Measurements from ENCODE around the gene C1D. TPM values are rescaled to one million over a fixed set of nuclear protein-coding genes. Genes with fewer than 3 reads are reported as not detected.

The C1D gene
- total RNA-seq, 2 experiments from 2014 or later = 19.1 to 36.3 TPM

- H4K20me1 ChIP-seq (ENCODE audit: insufficient read depth, low read length) = peaks cover 17% of the 10 kb centered on the region; the same call in 1 of the 2 replicates
- CTCF ChIA-PET (ENCODE audit: unreplicated experiment) = no interaction called here
- H3K4me1 ChIP-seq (ENCODE audit: insufficient read depth, low read length, poor library complexity, severe bottlenecking) = no peaks in the 10 kb centered on the region
These were observed 9.9 kb downstream of the C1D start for GRCh38 chr2:68052717-68053422.

GRCh38 chr2:68050353-68050752 lies 12.5 kb downstream of the C1D start:
- Histone ChIP-seq H3K9me2 (ENCODE audit: insufficient read depth, low read length) (no peaks in the 10 kb centered on the region), H3K79me2 (ENCODE audit: insufficient read depth, low read depth, low read length) (peaks cover 89% of the 10 kb centered on the region), H3K4me2 (ENCODE audit: low read length) (no peak overlapping the region), H3K36me3 (ENCODE audit: insufficient read depth, low read length) (peaks cover 19% of the 10 kb centered on the region; the same call in 1 of the 2 replicates), H3K27ac (ENCODE audit: low read depth, low read length, poor library complexity, severe bottlenecking) (no peak overlapping the region), H3K9me3 (ENCODE audit: low read length) (no peaks in the 10 kb centered on the region), H3K4me3 (ENCODE audit: low read depth, low read length, poor library complexity, severe bottlenecking) (no peak overlapping the region), H2AFZ (ENCODE audit: low read length) (no peak overlapping the region), H3K4me1 (ENCODE audit: insufficient read depth, low read length, poor library complexity, severe bottlenecking) (no peaks in the 10 kb centered on the region), H4K20me1 (ENCODE audit: insufficient read depth, low read length) (peaks cover 4% of the 10 kb centered on the region; the same call in 1 of the 2 replicates)
- no peak for DNase-seq (ENCODE audit: low spot score)
- POLR2A ChIA-PET = no interaction called here
- intact Hi-C loops (cut with micrococcal nuclease; ENCODE audit: unreplicated experiment) = no loop called here
- no peak for TF ChIP-seq CTCF (conservative IDR thresholded peaks at IDR 0.05; ENCODE audit: low read length)
- no peak for TF ChIP-seq EZH2phosphoT487 (IDR thresholded peaks at IDR 0.05; ENCODE audit: borderline replicate concordance, low read depth, low read length)
- CTCF ChIA-PET (ENCODE audit: unreplicated experiment) = no interaction called here
- BruUV-seq (replicated peaks) = no TSS peak

More at GRCh38 chr2:68052717-68053422, 9.9 kb downstream of the C1D start:
- no peak overlapping the region for H2AFZ ChIP-seq (ENCODE audit: low read length)
- no peak overlapping the region for H3K27ac ChIP-seq (ENCODE audit: low read depth, low read length, poor library complexity, severe bottlenecking)
- POLR2A ChIA-PET = no interaction called here
- no peak overlapping the region for H3K4me3 ChIP-seq (ENCODE audit: low read depth, low read length, poor library complexity, severe bottlenecking)
- TF ChIP-seq CTCF (conservative IDR thresholded peaks at IDR 0.05; ENCODE audit: low read length) = no peak
- TF ChIP-seq EZH2phosphoT487 (IDR thresholded peaks at IDR 0.05; ENCODE audit: borderline replicate concordance, low read depth, low read length) = no peak
- no peaks in the 10 kb centered on the region for H3K9me2 ChIP-seq (ENCODE audit: insufficient read depth, low read length)
- intact Hi-C loops (cut with micrococcal nuclease; ENCODE audit: unreplicated experiment) = no loop called here
- peaks cover 96% of the 10 kb centered on the region for H3K79me2 ChIP-seq (ENCODE audit: insufficient read depth, low read depth, low read length)
- no peak overlapping the region for H3K4me2 ChIP-seq (ENCODE audit: low read length)
- no TSS peak for BruUV-seq (replicated peaks)
- H3K9me3 ChIP-seq (ENCODE audit: low read length) = no peaks in the 10 kb centered on the region
- peaks cover 6% of the 10 kb centered on the region; the same call in 1 of the 2 replicates for H3K36me3 ChIP-seq (ENCODE audit: insufficient read depth, low read length)
- DNase-seq (ENCODE audit: low spot score) = no peak

- H3K79me2 ChIP-seq (ENCODE audit: insufficient read depth, low read depth, low read length) = peaks cover 53% of the 10 kb centered on the region
- H3K36me3 ChIP-seq (ENCODE audit: insufficient read depth, low read length) = peaks cover 31% of the 10 kb centered on the region; the same call in 1 of the 2 replicates
- DNase-seq (ENCODE audit: low spot score) = no peak
- intact Hi-C loops (cut with micrococcal nuclease; ENCODE audit: unreplicated experiment) = no loop called here
- no peaks in the 10 kb centered on the region for H3K9me2 ChIP-seq (ENCODE audit: insufficient read depth, low read length)
- no peak overlapping the region for H3K4me3 ChIP-seq (ENCODE audit: low read depth, low read length, poor library complexity, severe bottlenecking)
- BruUV-seq (replicated peaks) = no TSS peak
- H3K9me3 ChIP-seq (ENCODE audit: low read length) = no peaks in the 10 kb centered on the region
- H3K4me1 ChIP-seq (ENCODE audit: insufficient read depth, low read length, poor library complexity, severe bottlenecking) = no peaks in the 10 kb centered on the region
- H3K4me2 ChIP-seq (ENCODE audit: low read length) = no peak overlapping the region
- ChIA-PET CTCF (ENCODE audit: unreplicated experiment) (no interaction called here), POLR2A (interaction anchor here (1.4 kb wide), 1 partner anchor 16 kb away, joined by 5 read pairs; the partner anchor contains the start of gene C1D)
- H2AFZ ChIP-seq (ENCODE audit: low read length) = no peak overlapping the region
- no peaks in the 10 kb centered on the region; the same call in 1 of the 2 replicates for H4K20me1 ChIP-seq (ENCODE audit: insufficient read depth, low read length)
- H3K27ac ChIP-seq (ENCODE audit: low read depth, low read length, poor library complexity, severe bottlenecking) = no peak overlapping the region
- TF ChIP-seq CTCF (conservative IDR thresholded peaks at IDR 0.05; ENCODE audit: low read length) (no peak), EZH2phosphoT487 (IDR thresholded peaks at IDR 0.05; ENCODE audit: borderline replicate concordance, low read depth, low read length) (no peak)
These were observed 16.1 kb downstream of the C1D start for GRCh38 chr2:68046642-68047240.

Data from OCI-LY7 (cell line).